HepG2 (cell line): ENCODE measurements around the gene MSMP. TPM values are rescaled to one million over a fixed set of nuclear protein-coding genes. Genes with fewer than 3 reads are reported as not detected.
A peak's percentile ranks its signal among the peaks of the same experiment; 100 is the strongest.

Experiments
- CBFB ChIP-seq: sonication (generic); formaldehyde crosslinking; IDR thresholded peaks from 2 replicates; pipeline ENCODE4 v1.4.0; 2020; ENCODE audit warnings: missing genetic modification reagents
- ESRRA ChIP-seq: sonication (generic); formaldehyde crosslinking; IDR thresholded peaks from 2 replicates; pipeline ENCODE4 v1.5.1; 2020; ENCODE audit warnings: mild to moderate bottlenecking, low read depth, missing genetic modification reagents
- ETS1 ChIP-seq: sonication (generic); formaldehyde crosslinking; IDR thresholded peaks from 2 replicates; pipeline ENCODE4 v1.4.0; 2020; ENCODE audit warnings: missing genetic modification reagents
- HMG20B ChIP-seq: conservative IDR thresholded peaks from 2 replicates; pipeline ENCODE4 v1.6.1; 2016; ENCODE audit warnings: missing genetic modification reagents, missing compliant biosample characterization
- MBD4 ChIP-seq: IDR thresholded peaks from 2 replicates; pipeline ENCODE4 v1.6.1; 2012; ENCODE audit warnings: low read length, inconsistent platforms, borderline replicate concordance
- MTF1 ChIP-seq: sonication (generic); formaldehyde crosslinking; IDR thresholded peaks from 2 replicates; pipeline ENCODE4 v1.5.0; 2020; ENCODE audit warnings: missing genetic modification reagents
- MYC ChIP-seq: sonication (generic); formaldehyde crosslinking; IDR thresholded peaks from 2 replicates; pipeline ENCODE4 v1.9.0; 2021; ENCODE audit warnings: missing genetic modification reagents, borderline replicate concordance
- NFYB ChIP-seq: sonication (generic); formaldehyde crosslinking; IDR thresholded peaks from 2 replicates; pipeline ENCODE4 v1.4.0; 2020; ENCODE audit warnings: missing genetic modification reagents
- POLR2A ChIP-seq, 2 experiments: IDR thresholded peaks; 2 replicates each; pipeline ENCODE4 v1.6.1; 2011; ENCODE audit warnings: low read depth in 2 of 2, low read length in 2 of 2, mild to moderate bottlenecking in 1 of 2, moderate library complexity in 1 of 2; ENCODE audit not compliant: insufficient read depth in 1 of 2
- POLR2AphosphoS2 ChIP-seq: IDR thresholded peaks from 2 replicates; pipeline ENCODE4 v1.6.1; 2011; ENCODE audit warnings: low read depth, low read length, improper control_type of control experiment
- SOX13 ChIP-seq, 3 experiments: fragments of 450-650 bp in 1 of 3; sonication (generic) in 1 of 3; formaldehyde crosslinking in 1 of 3; IDR thresholded peaks in 2 of 3; conservative IDR thresholded peaks in 1 of 3; 2 replicates each; pipeline versions ENCODE4 v1.5.0 to v1.6.1; 2016 to 2020; ENCODE audit warnings: antibody characterized with exemption in 1 of 3, mild to moderate bottlenecking in 1 of 3, missing compliant biosample characterization in 1 of 3, missing genetic modification reagents in 1 of 3, moderate library complexity in 1 of 3
- THRA ChIP-seq: sonication (generic); formaldehyde crosslinking; IDR thresholded peaks from 2 replicates; pipeline ENCODE4 v1.4.0; 2020; ENCODE audit warnings: missing genetic modification reagents, borderline replicate concordance
- ZC3H4 ChIP-seq: sonication (generic); formaldehyde crosslinking; IDR thresholded peaks from 2 replicates; pipeline ENCODE4 v1.4.0; 2020; ENCODE audit warnings: missing genetic modification reagents, borderline replicate concordance
- ZNF136 ChIP-seq: sonication (generic); formaldehyde crosslinking; IDR thresholded peaks from 2 replicates; pipeline ENCODE4 v1.8.1; 2022; ENCODE audit warnings: low read depth, mild to moderate bottlenecking, moderate library complexity, missing genetic modification reagents
- ZNF30 ChIP-seq: sonication (generic); formaldehyde crosslinking; IDR thresholded peaks from 2 replicates; pipeline ENCODE4 v1.5.0; 2020; ENCODE audit warnings: mild to moderate bottlenecking, missing genetic modification reagents
- ZNF350 ChIP-seq: sonication (generic); formaldehyde crosslinking; IDR thresholded peaks from 2 replicates; pipeline ENCODE4 v1.4.0; 2020; ENCODE audit warnings: mild to moderate bottlenecking, low read depth, missing genetic modification reagents, borderline replicate concordance
- ZNF354B ChIP-seq: sonication (generic); formaldehyde crosslinking; IDR thresholded peaks from 2 replicates; pipeline ENCODE4 v1.8.0; 2022; ENCODE audit warnings: mild to moderate bottlenecking, missing genetic modification reagents
- ZNF639 ChIP-seq: conservative IDR thresholded peaks from 2 replicates; pipeline ENCODE4 v1.6.1; 2018; ENCODE audit warnings: missing genetic modification reagents
- ZNF704 ChIP-seq: sonication (generic); formaldehyde crosslinking; IDR thresholded peaks from 2 replicates; pipeline ENCODE4 v1.8.1; 2023; ENCODE audit warnings: mild to moderate bottlenecking, inconsistent platforms, moderate library complexity, missing genetic modification reagents, borderline replicate concordance
- ZNF777 ChIP-seq: sonication (generic); formaldehyde crosslinking; IDR thresholded peaks from 2 replicates; pipeline ENCODE4 v1.4.0; 2020; ENCODE audit warnings: missing genetic modification reagents
- polyA plus RNA-seq, 8 experiments: library from polyadenylated mRNA; depleted of rRNA in 3 of 8; stranded (reverse) in 7 of 8; unstranded in 1 of 8; fragments of >200 nt; fragmentation: Illumina TruSeq in 4 of 8; extraction: Trizol in 4 of 8; gene quantifications; 2 replicates each; pipeline versions ENCODE4 v1.2.1 to v1.2.3, GENCODE V29; 2011 to 2016; ENCODE audit warnings: low read depth in 4 of 8, missing spikeins in 1 of 8, mixed read lengths in 1 of 8; ENCODE audit not compliant: insufficient read depth in 1 of 8
- total RNA-seq, 5 experiments: library from RNA; depleted of rRNA; stranded (reverse); fragments of >200 nt; fragmentation: Illumina TruSeq; extraction: Trizol; gene quantifications; 2 replicates each; pipeline ENCODE4 v1.2.3, GENCODE V29; 2016; ENCODE audit warnings: low read depth in 1 of 5

MSMP gene
- total and polyA plus RNA-seq, 2 of the 13 experiments (the other 11 are each of a cell fraction or from before 2014, with no cell fraction given) = 0.24 to 0.46 TPM

- 0 out of 2 replicates have a peak, but pooled peaks have one; percentile 72 for TF ChIP-seq ETS1 (CRISPR knock-in tag)
- peak; percentile 67; the same call in 1 of the 2 replicates for TF ChIP-seq ZNF777 (CRISPR knock-in tag)
- TF ChIP-seq ZC3H4 = no peak
- TF ChIP-seq MBD4 = no peak
- TF ChIP-seq SOX13 (IDR thresholded peaks at IDR 0.05) = no peak
- no peak for TF ChIP-seq SOX13 (CRISPR knock-in tag; conservative IDR thresholded peaks at IDR 0.05 in 1 of 2, IDR thresholded peaks at IDR 0.05 in 1 of 2)
- TF ChIP-seq ESRRA = 0 out of 2 replicates have a peak, but pooled peaks have one; percentile 2
- TF ChIP-seq THRA (CRISPR knock-in tag) = no peak
- 0 out of 2 replicates have a peak, but pooled peaks have one; percentile 43 for TF ChIP-seq MTF1 (CRISPR knock-in tag)
- no peak for TF ChIP-seq NFYB (CRISPR knock-in tag)
- TF ChIP-seq HMG20B (CRISPR knock-in tag) = no peak
- peak; percentile 85 for TF ChIP-seq MYC (CRISPR knock-in tag)
- no peak for TF ChIP-seq CBFB (CRISPR knock-in tag)
- TF ChIP-seq ZNF136 = peak; percentile 2; the same call in 1 of the 2 replicates
- TF ChIP-seq ZNF639 = peak; percentile 57
- TF ChIP-seq ZNF704 (CRISPR knock-in tag) = peak; percentile 33; the same call in 1 of the 2 replicates
- TF ChIP-seq ZNF354B = no peak
- peak in 1 of 2 experiments; percentile 56; a peak in 3 of 4 replicates for TF ChIP-seq POLR2A (IDR thresholded peaks at IDR 0.05; ENCODE audit: insufficient read depth in 1 of 2, low read depth in 2 of 2, low read length in 2 of 2)
- TF ChIP-seq ZNF350 (CRISPR knock-in tag) = peak; percentile 49; the same call in 1 of the 2 replicates
- no peak for TF ChIP-seq ZNF30 (CRISPR knock-in tag)
- no peak for TF ChIP-seq POLR2AphosphoS2
These were observed 2.5 kb upstream of the MSMP start (continued) for GRCh38 chr9:35756275-35757225.
